OCI-LY3 (cell line): Measurements from ENCODE around the gene SUPT6H.

Experiments
- CTCF ChIP-seq: fragments of 200-600, 300-600 bp; sonication (generic); IDR thresholded peaks from 2 replicates; pipeline ENCODE4 v1.5.1; 2014; ENCODE audit warnings: antibody characterized with exemption, low read length, low read depth
- EZH2phosphoT487 ChIP-seq: fragments of 200-600 bp; shearing (Covaris generic); IDR thresholded peaks from 2 replicates; pipeline ENCODE4 v1.6.1; 2018; ENCODE audit warnings: antibody characterized with exemption, mixed run types, low read depth

GRCh38 chr17:28693869-28694268 lies 31.9 kb downstream of the SUPT6H start:
- TF ChIP-seq CTCF, result no peak
- TF ChIP-seq EZH2phosphoT487, result no peak
